HepG2 (cell line): Measurements from ENCODE around the gene MYOM1. TPM values are rescaled to one million over a fixed set of nuclear protein-coding genes. Genes with fewer than 3 reads are reported as not detected.
A peak's percentile ranks its signal among the peaks of the same experiment; 100 is the strongest.

ENCODE experiments used
- ATAC-seq: fragments of 200-7000 bp; cut with Tn5 transposase; 3 replicates; pipeline ENCODE4 v1.9.1; 2020; ENCODE audit warnings: mild to moderate bottlenecking, moderate library complexity
- BruUV-seq: library from RNA; stranded (reverse); fragments of 400-500 nt; replicated peaks from 2 replicates; lab custom pipeline; 2021; lab: Mats Ljungman, UMichigan
- CTCF ChIA-PET: fragments of 300-600 bp; formaldehyde crosslinking; extraction: SDS; loops from one replicate; lab custom pipeline; 2021; ENCODE audit warnings: low total read pairs, inconsistent platforms, low intra/inter-chr PET ratio; lab: Yijun Ruan, JAX
- POLR2A ChIA-PET: fragments of 350-600 bp; sonication (Branson Sonifier 250); formaldehyde crosslinking; loops from one replicate; lab custom pipeline; 2020; ENCODE audit warnings: antibody characterized with exemption, inconsistent platforms; lab: Yijun Ruan, JAX
- DNase-seq: peaks from one replicate; pipeline ENCODE4 v3.0.0-alpha.2; 2015; ENCODE audit warnings: low spot score
- FAIRE-seq: peaks from 3 replicates; lab custom pipeline; 2011; peaks lifted over from hg19 to GRCh38; lab: Jason Lieb, UNC
- H2AFZ ChIP-seq: one replicate; pipeline ENCODE4 v1.6.1; 2011; ENCODE audit warnings: low read length, inconsistent platforms
- H3K27ac ChIP-seq: fragments of 300-600 bp; 3 replicates; pipeline ENCODE4 v1.8.0; 2011; ENCODE audit warnings: mixed run types, mild to moderate bottlenecking, mixed read lengths, low read length, inconsistent platforms; ENCODE audit not compliant: insufficient read depth; ENCODE audit errors: extremely low read length
- H3K27me3 ChIP-seq, 2 experiments: fragments of 200-600 bp in 1 of 2; 2 replicates in 1 of 2; 3 replicates in 1 of 2; pipeline versions ENCODE4 v1.6.0 to v1.8.0; 2011; ENCODE audit warnings: low read length in 2 of 2, mild to moderate bottlenecking in 2 of 2, moderate library complexity in 2 of 2, inconsistent platforms in 1 of 2; ENCODE audit not compliant: insufficient read depth in 2 of 2, control insufficient read depth in 1 of 2
- H3K36me3 ChIP-seq, 2 experiments: fragments of 200-600 bp in 1 of 2; replicated peaks in 1 of 2; 2 replicates in 1 of 2; 3 replicates in 1 of 2; pipeline versions ENCODE4 v1.5.1 to v1.8.0; 2011; ENCODE audit warnings: low read length in 2 of 2, inconsistent platforms in 1 of 2; ENCODE audit not compliant: insufficient read depth in 2 of 2, control insufficient read depth in 1 of 2
- H3K4me1 ChIP-seq: 2 replicates; pipeline ENCODE4 v1.5.1; 2012; ENCODE audit warnings: low read length, inconsistent platforms; ENCODE audit not compliant: insufficient read depth
- H3K4me2 ChIP-seq: 2 replicates; pipeline ENCODE4 v1.6.0; 2011; ENCODE audit warnings: low read depth, low read length, inconsistent platforms
- H3K4me3 ChIP-seq, 3 experiments: fragments of 200-600 bp in 1 of 3; sonication (generic), shearing (Covaris generic) in 1 of 3; replicated peaks in 1 of 3; 2 replicates each; pipeline ENCODE4 v1.5.1; 2011 to 2016; ENCODE audit warnings: low read length in 3 of 3, inconsistent platforms in 2 of 3, low read depth in 2 of 3, mild to moderate bottlenecking in 2 of 3, control low read depth in 1 of 3, mixed read lengths in 1 of 3; ENCODE audit not compliant: insufficient read depth in 1 of 3
- H3K79me2 ChIP-seq: one replicate; pipeline ENCODE4 v1.6.1; 2011; ENCODE audit warnings: low read length, inconsistent platforms; ENCODE audit not compliant: insufficient read depth
- H3K9ac ChIP-seq: 2 replicates; pipeline ENCODE4 v1.6.0; 2011; ENCODE audit warnings: mild to moderate bottlenecking, low read depth, low read length, inconsistent platforms; ENCODE audit not compliant: insufficient read depth
- H3K9me3 ChIP-seq: 2 replicates; pipeline ENCODE4 v1.5.1; 2012; ENCODE audit warnings: mild to moderate bottlenecking, low read length
- H4K20me1 ChIP-seq: 2 replicates; pipeline ENCODE4 v1.6.0; 2011; ENCODE audit warnings: inconsistent platforms, mild to moderate bottlenecking, low read length, moderate library complexity; ENCODE audit not compliant: insufficient read depth
- ASH2L ChIP-seq: fragments of 300-600, 200-600 bp; sonication (generic); IDR thresholded peaks from 2 replicates; pipeline ENCODE4 v1.7.0; 2017; ENCODE audit warnings: low read depth, mild to moderate bottlenecking, moderate library complexity, mixed read lengths, low read length; ENCODE audit not compliant: insufficient read length
- ATF7 ChIP-seq, 2 experiments: fragments of 450-650 bp in 1 of 2; sonication (generic) in 1 of 2; formaldehyde crosslinking in 1 of 2; IDR thresholded peaks; 2 replicates each; pipeline versions ENCODE4 v1.4.0 to v1.6.1; 2016 to 2020; ENCODE audit warnings: antibody characterized with exemption in 1 of 2, mild to moderate bottlenecking in 1 of 2, missing genetic modification reagents in 1 of 2
- CAMTA2 ChIP-seq: sonication (generic); formaldehyde crosslinking; IDR thresholded peaks from 2 replicates; pipeline ENCODE4 v1.4.0; 2020; ENCODE audit warnings: mild to moderate bottlenecking, missing genetic modification reagents, borderline replicate concordance
- ELF3 ChIP-seq: IDR thresholded peaks from 2 replicates; pipeline ENCODE4 v1.6.1; 2016; ENCODE audit warnings: missing genetic modification reagents, missing compliant biosample characterization
- GATAD2A ChIP-seq: IDR thresholded peaks from 2 replicates; pipeline ENCODE4 v1.6.1; 2016
- HES4 ChIP-seq: sonication (generic); formaldehyde crosslinking; IDR thresholded peaks from 2 replicates; pipeline ENCODE4 v1.9.0; 2021; ENCODE audit warnings: mild to moderate bottlenecking, missing genetic modification reagents, borderline replicate concordance
- HNF4A ChIP-seq: sonication (generic); formaldehyde crosslinking; IDR thresholded peaks from 2 replicates; pipeline ENCODE4 v1.4.0; 2020; ENCODE audit warnings: missing genetic modification reagents
- MBNL3 ChIP-seq: fragments of 250-450 bp; sonication (Bioruptor Pico); conservative IDR thresholded peaks from 2 replicates; pipeline ENCODE4 v1.8.0; 2022; ENCODE audit warnings: mild to moderate bottlenecking, inconsistent platforms
- PPARG ChIP-seq: conservative IDR thresholded peaks from 2 replicates; pipeline ENCODE4 v1.6.1; 2016; ENCODE audit warnings: missing biosample characterization, missing genetic modification reagents
- RXRB ChIP-seq: IDR thresholded peaks from 2 replicates; pipeline ENCODE4 v1.6.1; 2016; ENCODE audit warnings: borderline replicate concordance, missing genetic modification reagents, missing compliant biosample characterization
- SAP130 ChIP-seq: IDR thresholded peaks from 2 replicates; pipeline ENCODE4 v1.6.1; 2016; ENCODE audit warnings: low read depth
- SRSF9 ChIP-seq: fragments of 200-400 bp; formaldehyde crosslinking; IDR thresholded peaks from 2 replicates; pipeline ENCODE4 v1.6.1; 2018; ENCODE audit warnings: borderline replicate concordance, mild to moderate bottlenecking, low read depth, low read length; ENCODE audit not compliant: insufficient read depth, poor library complexity, severe bottlenecking
- TBP ChIP-seq: sonication (generic); formaldehyde crosslinking; IDR thresholded peaks from 2 replicates; pipeline ENCODE4 v1.5.0; 2020; ENCODE audit warnings: missing genetic modification reagents
- XBP1 ChIP-seq: sonication (generic); formaldehyde crosslinking; IDR thresholded peaks from 2 replicates; pipeline ENCODE4 v1.5.0; 2020; ENCODE audit warnings: missing genetic modification reagents
- ZNF768 ChIP-seq: sonication (generic); formaldehyde crosslinking; IDR thresholded peaks from 2 replicates; pipeline ENCODE4 v1.4.0; 2020; ENCODE audit warnings: missing genetic modification reagents
- WGBS: methylation state at CpG from one replicate; pipeline ENCODE4 v1.1.6; 2017; ENCODE audit warnings: low lambda C conversion rate; 5-methylcytosine and 5-hydroxymethylcytosine counted together
- in situ Hi-C: cut with HindIII; loops from 2 replicates; pipeline ENCODE4 v1.10.0; 2017; ENCODE audit warnings: low pct_unique_long_range_greater_than_20kb; ENCODE audit not compliant: extremely low pct_ligation_motif_present
- intact Hi-C: fragments of 100-400 bp; cut with micrococcal nuclease; formaldehyde crosslinking; loops from one replicate; pipeline ENCODE4 v1.10.0; 2022; ENCODE audit not compliant: unreplicated experiment
- polyA plus RNA-seq, 8 experiments: library from polyadenylated mRNA; depleted of rRNA in 3 of 8; stranded (reverse) in 7 of 8; unstranded in 1 of 8; fragments of >200 nt; fragmentation: Illumina TruSeq in 4 of 8; extraction: Trizol in 4 of 8; gene quantifications; 2 replicates each; pipeline versions ENCODE4 v1.2.1 to v1.2.3, GENCODE V29; 2011 to 2016; ENCODE audit warnings: low read depth in 4 of 8, missing spikeins in 1 of 8, mixed read lengths in 1 of 8; ENCODE audit not compliant: insufficient read depth in 1 of 8
- total RNA-seq, 5 experiments: library from RNA; depleted of rRNA; stranded (reverse); fragments of >200 nt; fragmentation: Illumina TruSeq; extraction: Trizol; gene quantifications; 2 replicates each; pipeline ENCODE4 v1.2.3, GENCODE V29; 2016; ENCODE audit warnings: low read depth in 1 of 5
- TF ChIP-seq, protein P1 (sequence below): sonication (generic); formaldehyde crosslinking; conservative IDR thresholded peaks from 2 replicates; pipeline ENCODE4 v1.8.1; 2023; ENCODE audit warnings: missing genetic modification reagents
- TF ChIP-seq, protein P2 (sequence below): sonication (generic); formaldehyde crosslinking; conservative IDR thresholded peaks from 2 replicates; pipeline ENCODE4 v1.4.0; 2020; ENCODE audit warnings: mild to moderate bottlenecking, missing genetic modification reagents, moderate library complexity
- TF ChIP-seq, protein P3 (sequence below): sonication (generic); formaldehyde crosslinking; IDR thresholded peaks from 2 replicates; pipeline ENCODE4 v1.8.0; 2022; ENCODE audit warnings: mild to moderate bottlenecking, missing genetic modification reagents, moderate library complexity

MYOM1 gene
- total and polyA plus RNA-seq, 2 of the 13 experiments (the other 11 are each of a cell fraction or from before 2014, with no cell fraction given), result 0.46 to 0.98 TPM

DNA sequence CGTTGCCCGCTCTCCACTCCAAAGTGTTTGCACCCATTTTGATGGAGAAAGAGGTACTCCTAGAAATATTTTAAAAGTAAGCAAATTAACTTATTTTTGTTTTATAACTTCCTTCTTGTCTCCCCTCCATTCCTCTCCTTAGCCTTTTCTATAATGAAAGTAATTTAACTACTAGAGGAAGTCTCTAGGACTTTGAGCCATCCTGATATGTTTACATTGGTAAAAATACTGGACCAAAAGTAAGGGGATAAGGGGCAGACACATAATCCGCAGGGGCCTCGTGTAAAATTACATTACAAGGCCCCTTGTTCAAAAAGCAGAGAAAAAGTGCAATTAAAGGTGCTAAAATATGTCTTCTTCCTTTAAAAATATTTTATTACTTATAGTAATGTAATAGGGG lies 55.4 kb downstream of the MYOM1 start:
- POLR2A ChIA-PET, result no interaction called here
- 46% methylated on average over 4 of the region's 4 CpGs for WGBS
- no peaks in the 10 kb centered on the region for H3K27me3 ChIP-seq
- ATAC-seq (0 out of 3 replicates have a peak, but pooled peaks have one; percentile 28), DNase-seq (no peak), FAIRE-seq (no peak)
- peak overlapping the region; percentile 40 for H3K27ac ChIP-seq
- H3K4me1 ChIP-seq, result peaks cover 35% of the 10 kb centered on the region
- H3K9me3 ChIP-seq, result no peaks in the 10 kb centered on the region
- no TSS peak for BruUV-seq
- H3K36me3 ChIP-seq, result no peaks in the 10 kb centered on the region
- peak overlapping the region in 2 of 3 experiments; percentile 10 to 21; a peak in 1 of 6 replicates for H3K4me3 ChIP-seq
- intact Hi-C loops (no loop called here), in situ Hi-C loops (no loop called here)
- no peak overlapping the region for H2AFZ ChIP-seq
- H3K79me2 ChIP-seq, result no peaks in the 10 kb centered on the region
- H3K9ac ChIP-seq, result no peak overlapping the region
- CTCF ChIA-PET, result no interaction called here
- H4K20me1 ChIP-seq, result no peaks in the 10 kb centered on the region
- H3K4me2 ChIP-seq, result peak overlapping the region; percentile 57
- TF ChIP-seq XBP1 (CRISPR knock-in tag) (no peak), SAP130 (CRISPR knock-in tag) (peak; percentile 17; the same call in 1 of the 2 replicates), ELF3 (peak; percentile 38), CAMTA2 (CRISPR knock-in tag) (no peak), ZNF768 (no peak), RXRB (0 out of 2 replicates have a peak, but pooled peaks have one; percentile 25), HNF4A (0 out of 2 replicates have a peak, but pooled peaks have one; percentile 15), ATF7 (IDR thresholded peaks at IDR 0.05) (no peak), ATF7 (CRISPR knock-in tag; IDR thresholded peaks at IDR 0.05) (no peak), HES4 (no peak), TBP (CRISPR knock-in tag) (no peak), GATAD2A (CRISPR knock-in tag) (peak; percentile 29; the same call in 1 of the 2 replicates), SRSF9 (no peak), ASH2L (peak; percentile 35), PPARG (CRISPR knock-in tag) (peak; percentile 65; the same call in 1 of the 2 replicates), MBNL3 (CRISPR knock-in tag) (no peak)
- TF ChIP-seq, protein P1, sequence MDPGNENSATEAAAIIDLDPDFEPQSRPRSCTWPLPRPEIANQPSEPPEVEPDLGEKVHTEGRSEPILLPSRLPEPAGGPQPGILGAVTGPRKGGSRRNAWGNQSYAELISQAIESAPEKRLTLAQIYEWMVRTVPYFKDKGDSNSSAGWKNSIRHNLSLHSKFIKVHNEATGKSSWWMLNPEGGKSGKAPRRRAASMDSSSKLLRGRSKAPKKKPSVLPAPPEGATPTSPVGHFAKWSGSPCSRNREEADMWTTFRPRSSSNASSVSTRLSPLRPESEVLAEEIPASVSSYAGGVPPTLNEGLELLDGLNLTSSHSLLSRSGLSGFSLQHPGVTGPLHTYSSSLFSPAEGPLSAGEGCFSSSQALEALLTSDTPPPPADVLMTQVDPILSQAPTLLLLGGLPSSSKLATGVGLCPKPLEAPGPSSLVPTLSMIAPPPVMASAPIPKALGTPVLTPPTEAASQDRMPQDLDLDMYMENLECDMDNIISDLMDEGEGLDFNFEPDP (CRISPR knock-in tag), result no peak
- TF ChIP-seq, protein P2, sequence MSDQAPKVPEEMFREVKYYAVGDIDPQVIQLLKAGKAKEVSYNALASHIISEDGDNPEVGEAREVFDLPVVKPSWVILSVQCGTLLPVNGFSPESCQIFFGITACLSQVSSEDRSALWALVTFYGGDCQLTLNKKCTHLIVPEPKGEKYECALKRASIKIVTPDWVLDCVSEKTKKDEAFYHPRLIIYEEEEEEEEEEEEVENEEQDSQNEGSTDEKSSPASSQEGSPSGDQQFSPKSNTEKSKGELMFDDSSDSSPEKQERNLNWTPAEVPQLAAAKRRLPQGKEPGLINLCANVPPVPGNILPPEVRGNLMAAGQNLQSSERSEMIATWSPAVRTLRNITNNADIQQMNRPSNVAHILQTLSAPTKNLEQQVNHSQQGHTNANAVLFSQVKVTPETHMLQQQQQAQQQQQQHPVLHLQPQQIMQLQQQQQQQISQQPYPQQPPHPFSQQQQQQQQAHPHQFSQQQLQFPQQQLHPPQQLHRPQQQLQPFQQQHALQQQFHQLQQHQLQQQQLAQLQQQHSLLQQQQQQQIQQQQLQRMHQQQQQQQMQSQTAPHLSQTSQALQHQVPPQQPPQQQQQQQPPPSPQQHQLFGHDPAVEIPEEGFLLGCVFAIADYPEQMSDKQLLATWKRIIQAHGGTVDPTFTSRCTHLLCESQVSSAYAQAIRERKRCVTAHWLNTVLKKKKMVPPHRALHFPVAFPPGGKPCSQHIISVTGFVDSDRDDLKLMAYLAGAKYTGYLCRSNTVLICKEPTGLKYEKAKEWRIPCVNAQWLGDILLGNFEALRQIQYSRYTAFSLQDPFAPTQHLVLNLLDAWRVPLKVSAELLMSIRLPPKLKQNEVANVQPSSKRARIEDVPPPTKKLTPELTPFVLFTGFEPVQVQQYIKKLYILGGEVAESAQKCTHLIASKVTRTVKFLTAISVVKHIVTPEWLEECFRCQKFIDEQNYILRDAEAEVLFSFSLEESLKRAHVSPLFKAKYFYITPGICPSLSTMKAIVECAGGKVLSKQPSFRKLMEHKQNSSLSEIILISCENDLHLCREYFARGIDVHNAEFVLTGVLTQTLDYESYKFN (CRISPR knock-in tag), result peak; percentile 74
- TF ChIP-seq, protein P3, sequence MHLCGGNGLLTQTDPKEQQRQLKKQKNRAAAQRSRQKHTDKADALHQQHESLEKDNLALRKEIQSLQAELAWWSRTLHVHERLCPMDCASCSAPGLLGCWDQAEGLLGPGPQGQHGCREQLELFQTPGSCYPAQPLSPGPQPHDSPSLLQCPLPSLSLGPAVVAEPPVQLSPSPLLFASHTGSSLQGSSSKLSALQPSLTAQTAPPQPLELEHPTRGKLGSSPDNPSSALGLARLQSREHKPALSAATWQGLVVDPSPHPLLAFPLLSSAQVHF, result no peak
